ENCODE measurements around the gene PCSK9.

Gene PCSK9

DNA sequence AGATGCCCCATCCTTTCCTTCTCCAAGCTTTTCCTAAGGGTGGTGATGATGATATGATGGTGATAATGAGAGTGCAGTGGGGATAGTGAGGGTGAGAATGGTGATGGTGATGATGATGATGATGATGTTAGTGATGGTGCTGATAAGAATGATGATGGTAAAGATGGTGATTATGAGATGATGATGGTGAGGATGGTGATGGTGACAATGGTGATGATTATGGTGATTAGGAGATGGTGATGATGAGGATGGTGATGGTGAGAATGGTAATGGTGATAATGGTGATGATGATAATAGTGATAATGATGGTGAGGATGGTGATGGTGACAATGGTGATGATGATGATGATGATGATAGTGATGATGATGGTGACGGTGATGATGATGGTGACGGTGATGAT lies 36.7 kb upstream of the PCSK9 start:
- TF ChIP-seq, protein P1, sequence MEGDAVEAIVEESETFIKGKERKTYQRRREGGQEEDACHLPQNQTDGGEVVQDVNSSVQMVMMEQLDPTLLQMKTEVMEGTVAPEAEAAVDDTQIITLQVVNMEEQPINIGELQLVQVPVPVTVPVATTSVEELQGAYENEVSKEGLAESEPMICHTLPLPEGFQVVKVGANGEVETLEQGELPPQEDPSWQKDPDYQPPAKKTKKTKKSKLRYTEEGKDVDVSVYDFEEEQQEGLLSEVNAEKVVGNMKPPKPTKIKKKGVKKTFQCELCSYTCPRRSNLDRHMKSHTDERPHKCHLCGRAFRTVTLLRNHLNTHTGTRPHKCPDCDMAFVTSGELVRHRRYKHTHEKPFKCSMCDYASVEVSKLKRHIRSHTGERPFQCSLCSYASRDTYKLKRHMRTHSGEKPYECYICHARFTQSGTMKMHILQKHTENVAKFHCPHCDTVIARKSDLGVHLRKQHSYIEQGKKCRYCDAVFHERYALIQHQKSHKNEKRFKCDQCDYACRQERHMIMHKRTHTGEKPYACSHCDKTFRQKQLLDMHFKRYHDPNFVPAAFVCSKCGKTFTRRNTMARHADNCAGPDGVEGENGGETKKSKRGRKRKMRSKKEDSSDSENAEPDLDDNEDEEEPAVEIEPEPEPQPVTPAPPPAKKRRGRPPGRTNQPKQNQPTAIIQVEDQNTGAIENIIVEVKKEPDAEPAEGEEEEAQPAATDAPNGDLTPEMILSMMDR (IDR thresholded peaks at IDR 0.05; ENCODE audit: insufficient read depth, low read length, poor library complexity, severe bottlenecking) = no peak
- H3K4me3 ChIP-seq (replicated peaks; ENCODE audit: low read depth, low read length) = no peak overlapping the region
- no peak for DNase-seq (ENCODE audit: extremely low read depth, insufficient read length)
- no peaks in the 10 kb centered on the region for H3K36me3 ChIP-seq (ENCODE audit: control insufficient read depth, insufficient read depth, low read length)
- no peaks in the 10 kb centered on the region for H3K27me3 ChIP-seq (replicated peaks; ENCODE audit: control insufficient read depth, insufficient read depth, low read length)

DNA sequence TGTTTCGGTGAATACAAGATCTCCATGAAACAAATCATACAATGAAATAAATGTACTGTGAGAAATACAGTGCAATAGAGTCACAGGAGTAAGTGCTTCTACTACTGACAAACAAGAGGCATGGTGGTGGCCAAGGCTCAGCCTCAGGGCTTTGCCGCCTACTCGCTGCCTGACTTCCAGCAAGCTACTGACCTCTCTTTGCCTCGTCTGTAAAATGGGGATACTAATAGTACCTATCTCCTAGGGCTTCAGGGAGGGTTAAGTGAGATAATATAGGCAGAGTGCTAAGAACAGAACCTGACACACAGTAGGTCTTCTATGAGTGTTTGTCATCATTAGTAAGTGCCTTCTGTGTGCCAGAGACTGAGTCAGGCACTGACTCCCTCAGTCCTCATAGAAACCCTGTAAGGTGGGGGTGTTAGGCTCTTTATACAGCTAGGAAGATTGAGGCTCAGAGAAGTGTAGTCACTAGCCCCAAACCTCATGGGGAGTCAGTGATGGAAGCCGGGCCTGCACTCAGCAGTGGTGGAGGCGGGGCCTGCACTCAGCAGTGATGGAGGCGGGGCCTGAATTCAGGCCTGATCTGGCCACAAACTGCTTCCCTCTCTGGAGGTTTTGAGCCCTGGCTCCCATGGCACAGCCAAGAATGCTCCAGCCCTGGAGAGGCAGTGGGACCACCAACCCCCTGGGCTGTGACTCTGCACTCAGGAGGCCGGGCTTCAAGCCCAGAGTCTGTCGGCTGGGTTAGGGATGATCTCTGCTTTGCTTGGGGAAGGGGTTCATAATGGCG lies 33.8 kb upstream of the PCSK9 start:
- no peaks in the 10 kb centered on the region for H3K27me3 ChIP-seq (replicated peaks; ENCODE audit: control insufficient read depth, insufficient read depth, low read length)
- H3K36me3 ChIP-seq (ENCODE audit: control insufficient read depth, insufficient read depth, low read length) = no peaks in the 10 kb centered on the region
- DNase-seq (ENCODE audit: extremely low read depth, insufficient read length) = no peak
- TF ChIP-seq, protein P1 (IDR thresholded peaks at IDR 0.05; ENCODE audit: insufficient read depth, low read length, poor library complexity, severe bottlenecking) = no peak
- no peak overlapping the region for H3K4me3 ChIP-seq (replicated peaks; ENCODE audit: low read depth, low read length)

DNA sequence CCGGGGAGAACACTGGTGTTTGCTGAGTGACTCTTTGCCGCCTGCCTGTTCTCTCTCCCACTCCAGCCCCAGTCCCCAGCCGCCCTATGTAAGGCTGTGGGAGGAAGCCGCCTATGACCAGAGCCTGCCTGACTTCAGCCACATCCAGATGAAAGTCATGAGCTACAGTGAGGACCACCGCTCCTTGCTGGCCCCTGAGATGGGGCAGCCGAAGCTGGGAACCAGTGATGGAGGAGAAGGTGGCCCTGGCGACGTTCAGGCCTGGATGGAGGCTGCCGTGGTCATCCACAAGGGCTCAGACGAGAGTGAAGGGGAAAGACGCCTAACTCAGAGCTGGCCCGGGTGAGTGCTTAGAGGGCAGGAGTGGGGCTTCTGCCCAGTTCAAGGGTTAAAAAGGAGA lies 32.4 kb upstream of the PCSK9 start:
- Histone ChIP-seq H3K27me3 (replicated peaks; ENCODE audit: control insufficient read depth, insufficient read depth, low read length) (no peaks in the 10 kb centered on the region), H3K4me3 (replicated peaks; ENCODE audit: low read depth, low read length) (no peak overlapping the region), H3K36me3 (ENCODE audit: control insufficient read depth, insufficient read depth, low read length) (no peaks in the 10 kb centered on the region)
- no peak for DNase-seq (ENCODE audit: extremely low read depth, insufficient read length)
- TF ChIP-seq, protein P1 (IDR thresholded peaks at IDR 0.05; ENCODE audit: insufficient read depth, low read length, poor library complexity, severe bottlenecking) = no peak

DNA sequence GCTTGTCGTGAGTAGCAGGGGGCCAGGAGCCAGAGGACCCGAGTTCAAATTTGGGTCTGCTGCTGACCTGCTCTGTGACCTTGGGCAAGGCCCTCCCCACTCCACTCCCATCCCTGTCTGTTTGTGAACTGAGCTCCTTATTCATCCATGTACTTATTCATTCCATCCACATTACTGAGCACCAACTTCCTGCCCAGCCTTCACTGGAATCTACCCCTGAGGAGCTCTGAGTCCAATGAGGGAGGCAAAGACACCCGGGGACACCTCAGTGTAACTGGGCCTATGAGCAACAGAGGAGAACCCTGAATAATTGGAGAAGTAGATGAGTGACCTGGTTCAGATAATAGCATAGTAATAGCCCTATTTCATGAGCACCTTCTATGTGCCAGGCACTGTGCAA lies 31.7 kb upstream of the PCSK9 start:
- no peak for DNase-seq (ENCODE audit: extremely low read depth, insufficient read length)
- TF ChIP-seq, protein P1 (IDR thresholded peaks at IDR 0.05; ENCODE audit: insufficient read depth, low read length, poor library complexity, severe bottlenecking) = no peak
- Histone ChIP-seq H3K4me3 (replicated peaks; ENCODE audit: low read depth, low read length) (no peak overlapping the region), H3K36me3 (ENCODE audit: control insufficient read depth, insufficient read depth, low read length) (no peaks in the 10 kb centered on the region), H3K27me3 (replicated peaks; ENCODE audit: control insufficient read depth, insufficient read depth, low read length) (no peaks in the 10 kb centered on the region; the same call in 1 of the 2 replicates)

DNA sequence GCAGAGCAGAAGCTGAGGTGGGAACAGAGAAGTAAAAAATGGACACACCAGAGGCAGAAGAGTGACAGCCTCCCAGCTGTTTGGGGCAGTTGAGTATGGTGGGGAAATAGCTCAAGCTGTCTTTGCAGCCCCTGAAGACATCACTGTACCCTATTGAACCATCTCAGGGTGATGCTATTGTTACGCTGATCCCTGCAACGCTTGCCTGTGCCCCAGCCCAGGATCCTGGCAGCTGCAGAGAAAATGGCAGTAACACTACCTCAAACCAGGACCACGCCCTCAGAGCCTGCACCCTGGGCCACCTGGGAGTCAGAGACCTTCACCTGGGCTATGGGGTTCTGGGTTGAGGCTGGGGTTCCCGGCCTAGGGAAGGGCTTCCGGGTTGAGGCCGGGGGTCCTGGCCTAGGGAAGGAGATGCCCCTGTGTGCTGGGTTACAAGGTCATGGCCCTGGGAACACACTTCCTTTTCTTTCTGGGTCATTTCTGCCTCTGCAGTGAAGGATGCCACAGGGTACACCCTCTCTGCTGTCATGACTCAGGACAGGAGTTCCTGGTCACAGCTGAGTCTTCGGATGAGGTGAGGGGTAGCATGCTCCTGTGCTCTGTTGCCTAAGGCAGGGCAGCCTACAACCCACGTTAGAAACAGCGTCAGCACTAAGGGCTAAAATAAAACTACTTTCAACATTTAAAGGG lies 29.0 kb upstream of the PCSK9 start:
- DNase-seq (ENCODE audit: extremely low read depth, insufficient read length) = no peak
- no peak overlapping the region for H3K4me3 ChIP-seq (replicated peaks; ENCODE audit: low read depth, low read length)
- TF ChIP-seq, protein P1 (IDR thresholded peaks at IDR 0.05; ENCODE audit: insufficient read depth, low read length, poor library complexity, severe bottlenecking) = no peak
- H3K27me3 ChIP-seq (replicated peaks; ENCODE audit: control insufficient read depth, insufficient read depth, low read length) = no peaks in the 10 kb centered on the region; the same call in 1 of the 2 replicates
- no peaks in the 10 kb centered on the region for H3K36me3 ChIP-seq (ENCODE audit: control insufficient read depth, insufficient read depth, low read length)

Data from GM06990 (cell line).